Right cardiac atrium (tissue), 5 donors: ENCODE results near the gene VWC2L. TPM values are rescaled to one million over a fixed set of nuclear protein-coding genes. Genes with fewer than 3 reads are reported as not detected.
A peak's percentile ranks its signal among the peaks of the same experiment; 100 is the strongest.

Experiments used
- ATAC-seq, 2 donors: fragments of 200-7000 bp; cut with Tn5 transposase; one replicate each; pipeline versions ENCODE4 v1.8.0 to v1.9.1; 2020; ENCODE audit warnings: moderate library complexity in 2 of 2, mild to moderate bottlenecking in 1 of 2
- DNase-seq, 3 donors: peaks; one replicate each; pipeline ENCODE4 v3.0.0-alpha.2; 2020
- H3K27ac ChIP-seq: one replicate; pipeline ENCODE4 v1.5.1; 2013; ENCODE audit warnings: mild to moderate bottlenecking, low read length, control low read depth, moderate library complexity
- H3K27me3 ChIP-seq: one replicate; pipeline ENCODE4 v1.6.1; 2013; ENCODE audit not compliant: control insufficient read depth, insufficient read depth
- H3K4me1 ChIP-seq: one replicate; pipeline ENCODE4 v1.6.1; 2013; ENCODE audit warnings: low read length; ENCODE audit not compliant: control insufficient read depth, insufficient read depth
- H3K4me3 ChIP-seq: one replicate; pipeline ENCODE4 v1.5.1; 2013; ENCODE audit warnings: low read length, control low read depth
- H3K9me3 ChIP-seq: one replicate; pipeline ENCODE4 v1.6.1; 2013; ENCODE audit warnings: low read length; ENCODE audit not compliant: control insufficient read depth
- WGBS: extraction: QIAGEN DNeasy Blood & Tissue Kit; methylation state at CpG from one replicate; pipeline ENCODE4 v1.1.7; 2013; 5-methylcytosine and 5-hydroxymethylcytosine counted together
- intact Hi-C, 4 donors: fragments of 100-400 bp; cut with DNase I; formaldehyde crosslinking; loops; one replicate each; pipeline versions ENCODE4 v1.11.0 to v1.14.0; 2022 to 2023
- polyA plus RNA-seq: library from polyadenylated mRNA; stranded (reverse); fragments of 200-250 nt; gene quantifications from one replicate; pipeline ENCODE4 v1.2.3, GENCODE V29; 2013
- total RNA-seq, 4 donors: library from RNA; stranded (reverse); fragmentation: NEBNext Ultra II Directional; extraction: Animal tissue kit (Norgen Biotek cat#: 25700); gene quantifications; one replicate each; pipeline ENCODE4 v1.2.1, GENCODE V29; 2021
- donor health status: healthy with polysubstance abuse.
- donor health status: DM: no; HTN: yes; CAD: no.
- donor health status: DM: no; HTN: no; CAD: no.
- donor health status: DM: no; HTN: yes; CAD: no; lungs with severe emphysema.
- donor health status: DM: yes; HTN: yes; CAD: no.

Gene VWC2L
- total and polyA plus RNA-seq, 5 donors, result not detected

DNA sequence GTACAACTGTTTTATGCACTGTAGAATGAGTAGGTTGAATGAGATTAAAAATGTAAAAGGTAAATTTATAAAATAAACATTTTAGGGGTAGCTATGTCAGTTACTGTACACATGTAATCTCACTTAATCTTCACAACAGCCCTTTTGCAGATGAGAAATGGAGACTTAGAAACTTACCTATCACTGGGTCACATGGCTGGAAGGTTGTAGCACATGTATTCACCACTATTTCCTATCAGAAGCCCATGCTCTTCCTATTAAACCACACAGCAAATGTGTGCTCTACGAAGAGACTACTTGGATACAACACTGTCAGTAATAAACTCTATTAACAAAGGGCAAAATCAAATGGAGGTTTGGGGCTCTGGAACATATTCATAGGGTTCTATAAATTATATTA lies 60.5 kb downstream of the VWC2L start:
- DNase-seq, result no peak
- intact Hi-C loops, result no loop called here
- H3K27me3 ChIP-seq, result no peaks in the 10 kb centered on the region
- no peaks in the 10 kb centered on the region for H3K4me1 ChIP-seq
- no peak overlapping the region for H3K27ac ChIP-seq
- H3K4me3 ChIP-seq, result no peak overlapping the region
- no peaks in the 10 kb centered on the region for H3K9me3 ChIP-seq
- 77% methylated on average over 1 of the region's 1 CpG for WGBS
- no peak for ATAC-seq

GRCh38 chr2:214471990-214472389 lies 61.1 kb downstream of the VWC2L start:
- no peaks in the 10 kb centered on the region for H3K9me3 ChIP-seq
- 76% methylated on average over 1 of the region's 1 CpG for WGBS
- intact Hi-C loops, result no loop called here
- no peak for ATAC-seq
- H3K4me3 ChIP-seq, result no peak overlapping the region
- H3K27ac ChIP-seq, result no peak overlapping the region
- H3K27me3 ChIP-seq, result no peaks in the 10 kb centered on the region
- no peaks in the 10 kb centered on the region for H3K4me1 ChIP-seq
- no peak for DNase-seq

- 52% methylated on average over 2 of the region's 2 CpGs for WGBS
- Histone ChIP-seq H3K4me3 (no peak overlapping the region), H3K9me3 (no peaks in the 10 kb centered on the region), H3K4me1 (no peaks in the 10 kb centered on the region), H3K27ac (no peak overlapping the region), H3K27me3 (no peaks in the 10 kb centered on the region)
- intact Hi-C loops, result no loop called here
- peak; percentile 38 to 57 for ATAC-seq
- no peak for DNase-seq
Measured at GRCh38 chr2:214477305-214477704, 66.5 kb downstream of the VWC2L start.

- Histone ChIP-seq H3K27me3 (no peaks in the 10 kb centered on the region), H3K9me3 (no peaks in the 10 kb centered on the region), H3K4me3 (no peak overlapping the region), H3K27ac (peak overlapping the region; percentile 66), H3K4me1 (no peaks in the 10 kb centered on the region)
- intact Hi-C loops, result no loop called here
- WGBS, result 3% methylated on average over 1 of the region's 1 CpG
- ATAC-seq (peak; percentile 82 to 92), DNase-seq (no peak)
Measured at GRCh38 chr2:214481204-214481603, 70.3 kb downstream of the VWC2L start.

- ATAC-seq, result no peak
- DNase-seq, result no peak
- Histone ChIP-seq H3K27me3 (no peaks in the 10 kb centered on the region), H3K27ac (peak overlapping the region; percentile 23), H3K9me3 (no peaks in the 10 kb centered on the region), H3K4me1 (no peaks in the 10 kb centered on the region), H3K4me3 (no peak overlapping the region)
- intact Hi-C loops, result no loop called here
- 92% methylated on average over 2 of the region's 2 CpGs for WGBS
Measured at GRCh38 chr2:214482728-214483127, 71.9 kb downstream of the VWC2L start.

GRCh38 chr2:214484239-214484638 lies 73.4 kb downstream of the VWC2L start:
- no peak overlapping the region for H3K4me3 ChIP-seq
- DNase-seq (peak in 1 of 3 donors; percentile 12), ATAC-seq (peak; percentile 39 to 58)
- WGBS, result 64% methylated on average over 3 of the region's 3 CpGs
- H3K27ac ChIP-seq, result no peak overlapping the region
- H3K4me1 ChIP-seq, result no peaks in the 10 kb centered on the region
- intact Hi-C loops, result no loop called here
- H3K9me3 ChIP-seq, result no peaks in the 10 kb centered on the region
- H3K27me3 ChIP-seq, result no peaks in the 10 kb centered on the region

GRCh38 chr2:214484701-214485100 lies 73.8 kb downstream of the VWC2L start:
- 82% methylated on average over 2 of the region's 2 CpGs for WGBS
- intact Hi-C loops, result no loop called here
- no peaks in the 10 kb centered on the region for H3K4me1 ChIP-seq
- DNase-seq (no peak), ATAC-seq (no peak)
- no peaks in the 10 kb centered on the region for H3K27me3 ChIP-seq
- no peaks in the 10 kb centered on the region for H3K9me3 ChIP-seq
- H3K27ac ChIP-seq, result no peak overlapping the region
- no peak overlapping the region for H3K4me3 ChIP-seq

GRCh38 chr2:214489181-214489580 lies 78.3 kb downstream of the VWC2L start:
- Histone ChIP-seq H3K27ac (no peak overlapping the region), H3K4me1 (no peaks in the 10 kb centered on the region), H3K27me3 (no peaks in the 10 kb centered on the region), H3K4me3 (no peak overlapping the region), H3K9me3 (no peaks in the 10 kb centered on the region)
- 35% methylated on average over 2 of the region's 2 CpGs for WGBS
- ATAC-seq, result no peak
- DNase-seq, result no peak
- intact Hi-C loops, result no loop called here

DNA sequence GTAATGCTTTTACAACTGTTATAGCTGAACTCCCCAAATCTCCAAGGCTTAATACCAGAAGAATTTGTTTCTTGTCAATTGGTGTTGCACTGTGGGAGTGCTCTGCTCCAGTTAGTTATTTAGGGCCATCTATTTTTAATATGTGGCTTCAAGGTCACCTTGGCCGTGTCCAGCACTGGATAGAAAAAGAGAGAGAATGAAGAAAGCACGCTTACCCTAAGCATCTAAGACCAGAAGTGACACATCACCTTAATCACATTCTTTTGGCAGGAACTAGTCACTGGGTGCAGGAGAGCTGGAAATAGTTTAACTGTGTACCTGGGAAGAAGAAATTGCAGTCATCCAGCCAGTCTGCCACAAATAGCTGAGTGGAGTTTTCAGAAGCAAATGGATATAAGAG lies 78.8 kb downstream of the VWC2L start:
- 43% methylated on average over 2 of the region's 2 CpGs for WGBS
- intact Hi-C loops, result no loop called here
- Histone ChIP-seq H3K27ac (peak overlapping the region; percentile 27), H3K4me1 (no peaks in the 10 kb centered on the region), H3K9me3 (no peaks in the 10 kb centered on the region), H3K27me3 (no peaks in the 10 kb centered on the region), H3K4me3 (no peak overlapping the region)
- ATAC-seq (peak; percentile 53 to 69), DNase-seq (no peak)

DNA sequence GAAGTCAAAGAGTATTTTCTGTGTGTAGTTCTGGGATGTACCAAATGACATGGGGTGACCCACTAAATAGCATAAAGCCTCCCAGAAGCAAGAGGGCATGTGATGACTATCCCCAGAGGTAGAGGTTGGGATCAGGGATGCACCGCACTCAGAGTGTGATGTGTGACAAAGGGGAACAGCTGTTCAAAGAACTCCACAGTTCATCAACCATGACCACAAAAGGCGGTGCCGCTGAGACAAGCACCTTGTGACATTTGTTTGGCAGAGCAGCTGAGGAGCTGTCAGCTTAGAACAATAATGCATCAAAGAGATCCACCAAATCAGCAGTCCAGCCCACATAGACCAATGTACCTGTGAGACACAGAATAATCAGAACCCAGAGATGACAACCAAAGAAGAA lies 81.3 kb downstream of the VWC2L start:
- Histone ChIP-seq H3K9me3 (no peaks in the 10 kb centered on the region), H3K4me3 (no peak overlapping the region), H3K27ac (no peak overlapping the region), H3K4me1 (no peaks in the 10 kb centered on the region), H3K27me3 (no peaks in the 10 kb centered on the region)
- 91% methylated on average over 3 of the region's 3 CpGs for WGBS
- no peak for ATAC-seq
- no peak for DNase-seq
- intact Hi-C loops, result no loop called here

- no peaks in the 10 kb centered on the region for H3K9me3 ChIP-seq
- ATAC-seq (no peak), DNase-seq (no peak)
- H3K4me1 ChIP-seq, result no peaks in the 10 kb centered on the region
- intact Hi-C loops, result no loop called here
- H3K4me3 ChIP-seq, result no peak overlapping the region
- H3K27me3 ChIP-seq, result no peaks in the 10 kb centered on the region
- 87% methylated on average over 2 of the region's 2 CpGs for WGBS
- no peak overlapping the region for H3K27ac ChIP-seq
Measured at GRCh38 chr2:214492608-214493007, 81.8 kb downstream of the VWC2L start.

- Histone ChIP-seq H3K27ac (no peak overlapping the region), H3K4me1 (no peaks in the 10 kb centered on the region), H3K9me3 (no peaks in the 10 kb centered on the region), H3K27me3 (no peaks in the 10 kb centered on the region), H3K4me3 (no peak overlapping the region)
- intact Hi-C loops, result no loop called here
- WGBS, result 53% methylated on average over 3 of the region's 3 CpGs
- DNase-seq (peak; percentile 33 to 42 (median 35)), ATAC-seq (peak; percentile 22 to 72)
Measured at GRCh38 chr2:214497489-214497888, 86.6 kb downstream of the VWC2L start.
